ENCODE results near the gene EML1. TPM values are rescaled to one million over a fixed set of nuclear protein-coding genes. Genes with fewer than 3 reads are reported as not detected.

Gene EML1
- total and polyA plus RNA-seq, 2 of the 13 experiments (the other 11 are each of a cell fraction or from before 2014, with no cell fraction given), result 0.59 to 1.7 TPM

DNA sequence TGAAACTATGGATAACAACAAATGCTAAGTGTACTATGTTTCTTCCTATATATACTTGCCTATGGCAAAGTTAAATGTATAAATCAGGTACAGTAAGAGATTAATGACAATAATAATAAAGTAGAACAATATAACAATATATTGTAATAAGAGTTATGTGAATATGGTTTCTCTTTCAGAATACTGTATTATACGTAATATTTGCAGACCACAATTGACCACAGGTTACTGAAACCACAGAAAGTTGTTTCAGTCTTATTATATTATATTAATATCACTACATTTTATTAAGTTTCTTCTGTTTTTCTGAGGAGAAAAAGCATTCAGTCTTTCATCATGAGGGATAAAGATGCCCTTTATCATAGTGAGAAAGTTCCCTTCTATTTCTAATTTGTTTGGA is 131.2 kb downstream of the EML1 start:
- Histone ChIP-seq H3K4me2 (ENCODE audit: low read depth, low read length) (no peak overlapping the region), H3K4me1 (ENCODE audit: insufficient read depth, low read length) (peaks cover 9% of the 10 kb centered on the region), H3K4me3 (replicated peaks in 1 of 3; ENCODE audit: insufficient read depth in 1 of 3, low read depth in 2 of 3, low read length in 3 of 3) (no peak overlapping the region), H3K9me3 (ENCODE audit: low read length) (no peaks in the 10 kb centered on the region), H3K79me2 (ENCODE audit: insufficient read depth, low read length) (no peaks in the 10 kb centered on the region), H3K36me3 (replicated peaks in 1 of 2; ENCODE audit: control insufficient read depth in 1 of 2, insufficient read depth in 2 of 2, low read length in 2 of 2) (no peaks in the 10 kb centered on the region), H2AFZ (ENCODE audit: low read length) (no peak overlapping the region), H4K20me1 (ENCODE audit: insufficient read depth, low read length) (no peaks in the 10 kb centered on the region), H3K27me3 (ENCODE audit: control insufficient read depth in 1 of 2, insufficient read depth in 2 of 2, low read length in 2 of 2) (no peaks in the 10 kb centered on the region), H3K27ac (ENCODE audit: extremely low read length, insufficient read depth, low read length) (no peak overlapping the region), H3K9ac (ENCODE audit: insufficient read depth, low read depth, low read length) (no peak overlapping the region)
- POLR2A ChIA-PET, result no interaction called here
- FAIRE-seq (no peak), ATAC-seq (no peak), DNase-seq (ENCODE audit: low spot score) (no peak)
- in situ Hi-C loops (cut with HindIII; ENCODE audit: extremely low pct_ligation_motif_present, low pct_unique_long_range_greater_than_20kb) (no loop called here), intact Hi-C loops (cut with micrococcal nuclease; ENCODE audit: unreplicated experiment) (no loop called here)
- WGBS (ENCODE audit: low lambda C conversion rate), result 72% methylated on average over 1 of the region's 1 CpG
- BruUV-seq (replicated peaks), result no TSS peak
- CTCF ChIA-PET (ENCODE audit: low intra/inter-chr PET ratio, low total read pairs), result no interaction called here
- TF ChIP-seq, protein P1, sequence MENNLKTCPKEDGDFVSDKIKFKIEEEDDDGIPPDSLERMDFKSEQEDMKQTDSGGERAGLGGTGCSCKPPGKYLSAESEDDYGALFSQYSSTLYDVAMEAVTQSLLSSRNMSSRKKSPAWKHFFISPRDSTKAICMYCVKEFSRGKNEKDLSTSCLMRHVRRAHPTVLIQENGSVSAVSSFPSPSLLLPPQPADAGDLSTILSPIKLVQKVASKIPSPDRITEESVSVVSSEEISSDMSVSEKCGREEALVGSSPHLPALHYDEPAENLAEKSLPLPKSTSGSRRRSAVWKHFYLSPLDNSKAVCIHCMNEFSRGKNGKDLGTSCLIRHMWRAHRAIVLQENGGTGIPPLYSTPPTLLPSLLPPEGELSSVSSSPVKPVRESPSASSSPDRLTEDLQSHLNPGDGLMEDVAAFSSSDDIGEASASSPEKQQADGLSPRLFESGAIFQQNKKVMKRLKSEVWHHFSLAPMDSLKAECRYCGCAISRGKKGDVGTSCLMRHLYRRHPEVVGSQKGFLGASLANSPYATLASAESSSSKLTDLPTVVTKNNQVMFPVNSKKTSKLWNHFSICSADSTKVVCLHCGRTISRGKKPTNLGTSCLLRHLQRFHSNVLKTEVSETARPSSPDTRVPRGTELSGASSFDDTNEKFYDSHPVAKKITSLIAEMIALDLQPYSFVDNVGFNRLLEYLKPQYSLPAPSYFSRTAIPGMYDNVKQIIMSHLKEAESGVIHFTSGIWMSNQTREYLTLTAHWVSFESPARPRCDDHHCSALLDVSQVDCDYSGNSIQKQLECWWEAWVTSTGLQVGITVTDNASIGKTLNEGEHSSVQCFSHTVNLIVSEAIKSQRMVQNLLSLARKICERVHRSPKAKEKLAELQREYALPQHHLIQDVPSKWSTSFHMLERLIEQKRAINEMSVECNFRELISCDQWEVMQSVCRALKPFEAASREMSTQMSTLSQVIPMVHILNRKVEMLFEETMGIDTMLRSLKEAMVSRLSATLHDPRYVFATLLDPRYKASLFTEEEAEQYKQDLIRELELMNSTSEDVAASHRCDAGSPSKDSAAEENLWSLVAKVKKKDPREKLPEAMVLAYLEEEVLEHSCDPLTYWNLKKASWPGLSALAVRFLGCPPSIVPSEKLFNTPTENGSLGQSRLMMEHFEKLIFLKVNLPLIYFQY (CRISPR knock-in tag; IDR thresholded peaks at IDR 0.05; ENCODE audit: borderline replicate concordance), result no peak
- TF ChIP-seq, protein P2, sequence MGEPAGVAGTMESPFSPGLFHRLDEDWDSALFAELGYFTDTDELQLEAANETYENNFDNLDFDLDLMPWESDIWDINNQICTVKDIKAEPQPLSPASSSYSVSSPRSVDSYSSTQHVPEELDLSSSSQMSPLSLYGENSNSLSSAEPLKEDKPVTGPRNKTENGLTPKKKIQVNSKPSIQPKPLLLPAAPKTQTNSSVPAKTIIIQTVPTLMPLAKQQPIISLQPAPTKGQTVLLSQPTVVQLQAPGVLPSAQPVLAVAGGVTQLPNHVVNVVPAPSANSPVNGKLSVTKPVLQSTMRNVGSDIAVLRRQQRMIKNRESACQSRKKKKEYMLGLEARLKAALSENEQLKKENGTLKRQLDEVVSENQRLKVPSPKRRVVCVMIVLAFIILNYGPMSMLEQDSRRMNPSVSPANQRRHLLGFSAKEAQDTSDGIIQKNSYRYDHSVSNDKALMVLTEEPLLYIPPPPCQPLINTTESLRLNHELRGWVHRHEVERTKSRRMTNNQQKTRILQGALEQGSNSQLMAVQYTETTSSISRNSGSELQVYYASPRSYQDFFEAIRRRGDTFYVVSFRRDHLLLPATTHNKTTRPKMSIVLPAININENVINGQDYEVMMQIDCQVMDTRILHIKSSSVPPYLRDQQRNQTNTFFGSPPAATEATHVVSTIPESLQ (CRISPR knock-in tag; conservative IDR thresholded peaks at IDR 0.05), result no peak
- TF ChIP-seq, protein P3, sequence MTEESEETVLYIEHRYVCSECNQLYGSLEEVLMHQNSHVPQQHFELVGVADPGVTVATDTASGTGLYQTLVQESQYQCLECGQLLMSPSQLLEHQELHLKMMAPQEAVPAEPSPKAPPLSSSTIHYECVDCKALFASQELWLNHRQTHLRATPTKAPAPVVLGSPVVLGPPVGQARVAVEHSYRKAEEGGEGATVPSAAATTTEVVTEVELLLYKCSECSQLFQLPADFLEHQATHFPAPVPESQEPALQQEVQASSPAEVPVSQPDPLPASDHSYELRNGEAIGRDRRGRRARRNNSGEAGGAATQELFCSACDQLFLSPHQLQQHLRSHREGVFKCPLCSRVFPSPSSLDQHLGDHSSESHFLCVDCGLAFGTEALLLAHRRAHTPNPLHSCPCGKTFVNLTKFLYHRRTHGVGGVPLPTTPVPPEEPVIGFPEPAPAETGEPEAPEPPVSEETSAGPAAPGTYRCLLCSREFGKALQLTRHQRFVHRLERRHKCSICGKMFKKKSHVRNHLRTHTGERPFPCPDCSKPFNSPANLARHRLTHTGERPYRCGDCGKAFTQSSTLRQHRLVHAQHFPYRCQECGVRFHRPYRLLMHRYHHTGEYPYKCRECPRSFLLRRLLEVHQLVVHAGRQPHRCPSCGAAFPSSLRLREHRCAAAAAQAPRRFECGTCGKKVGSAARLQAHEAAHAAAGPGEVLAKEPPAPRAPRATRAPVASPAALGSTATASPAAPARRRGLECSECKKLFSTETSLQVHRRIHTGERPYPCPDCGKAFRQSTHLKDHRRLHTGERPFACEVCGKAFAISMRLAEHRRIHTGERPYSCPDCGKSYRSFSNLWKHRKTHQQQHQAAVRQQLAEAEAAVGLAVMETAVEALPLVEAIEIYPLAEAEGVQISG (CRISPR knock-in tag; IDR thresholded peaks at IDR 0.05), result no peak
- no peak for TF ChIP-seq HNRNPUL1 (IDR thresholded peaks at IDR 0.05; ENCODE audit: low read depth, low read length)
- no peak for TF ChIP-seq ZNF883 (CRISPR knock-in tag; IDR thresholded peaks at IDR 0.05; ENCODE audit: not compliant biosample characterization)
